Stimulated activated CD4-positive, alpha-beta T cell treated with anti-CD3 and anti-CD28 coated beads, Interleukin-4, amount 100 ng/mL, for 48 hours (primary cell): Measurements from ENCODE around the gene HHIP.

Experiments used
- DNase-seq, 2 donors: peaks; one replicate each; pipeline ENCODE4 v3.0.0-alpha.2; 2020; ENCODE audit warnings: low read depth in 2 of 2

Gene HHIP

GRCh38 chr4:144656850-144657249 lies 10.9 kb downstream of the HHIP start:
- no peak for DNase-seq

DNA sequence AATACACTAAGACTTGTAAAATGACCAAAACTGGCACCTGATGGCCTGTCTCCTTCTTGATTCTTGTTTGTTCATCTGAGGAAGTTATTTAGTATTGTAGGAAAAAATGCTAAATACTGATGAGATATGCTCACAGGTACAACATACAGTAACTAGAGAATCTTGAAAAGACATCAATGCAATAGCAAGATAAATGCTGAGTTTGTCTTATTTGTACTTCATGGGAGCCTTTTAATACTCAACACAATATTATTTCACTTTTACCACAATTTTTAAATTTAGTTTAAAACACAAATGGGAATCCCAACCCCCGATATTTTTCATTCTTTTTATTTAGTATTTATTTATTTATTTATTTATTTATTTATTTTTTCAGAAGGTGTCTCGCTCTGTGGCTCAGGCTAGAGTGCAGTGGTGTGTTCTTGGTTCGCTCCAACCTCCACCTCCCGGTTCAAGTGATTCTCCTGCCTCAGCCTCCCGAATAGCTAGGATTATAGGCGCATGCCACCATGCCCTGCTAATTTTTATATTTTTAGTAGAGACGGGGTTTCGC lies 12.1 kb downstream of the HHIP start:
- no peak for DNase-seq

DNA sequence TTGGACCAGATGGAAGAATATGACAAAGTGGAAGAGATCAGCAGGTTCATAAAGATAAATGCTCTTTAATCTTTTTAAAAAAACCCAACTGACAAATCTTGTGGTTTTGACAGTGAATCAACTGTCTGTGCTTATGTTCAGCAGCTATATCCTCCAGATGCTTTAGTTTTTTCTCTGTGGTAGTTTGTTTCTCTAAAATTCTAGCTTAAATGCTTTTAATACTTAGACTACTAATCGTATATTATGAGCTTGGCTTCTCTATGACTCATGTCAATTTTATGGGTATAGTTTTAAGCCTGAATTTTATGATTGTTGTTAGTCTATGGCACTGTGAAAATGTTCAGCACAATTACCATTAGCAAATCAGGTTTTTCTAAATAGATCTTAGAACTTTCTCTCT lies 12.9 kb downstream of the HHIP start:
- no peak for DNase-seq

- no peak for DNase-seq
These were observed 13.5 kb downstream of the HHIP start for GRCh38 chr4:144659447-144659846.

DNA sequence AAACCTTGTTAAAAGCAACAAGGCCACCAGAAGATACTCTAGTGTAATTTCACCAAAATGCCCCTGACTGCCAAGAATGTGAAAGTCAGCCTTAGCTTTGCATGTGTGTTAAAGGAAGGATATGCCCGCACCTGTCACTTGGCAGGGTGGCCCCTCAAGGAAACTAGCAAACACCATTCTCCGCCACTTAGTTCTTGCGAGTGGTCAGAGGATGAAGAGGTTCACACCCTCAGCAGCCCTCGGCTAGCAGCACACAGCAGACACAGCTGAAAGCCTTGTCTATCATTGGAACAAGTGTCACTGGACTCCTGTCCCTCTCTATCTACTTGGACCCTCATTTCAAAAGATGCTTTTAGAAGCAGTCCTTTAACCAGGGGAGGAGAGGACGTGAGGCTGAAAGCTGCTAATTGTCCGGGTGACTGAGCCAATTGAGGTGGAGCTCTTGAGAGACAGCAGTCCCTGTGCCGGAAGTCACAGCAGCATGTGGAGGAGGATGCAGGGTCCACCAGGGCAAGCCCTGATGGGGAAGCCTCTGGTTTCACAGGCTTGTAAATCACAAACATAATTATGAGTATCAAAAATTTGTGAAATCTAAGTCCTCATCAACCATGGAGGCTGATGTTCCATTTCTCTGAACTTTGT lies 18.0 kb downstream of the HHIP start:
- DNase-seq, result no peak

- DNase-seq, result no peak
These were observed 20.7 kb downstream of the HHIP start for GRCh38 chr4:144666539-144667175.

DNA sequence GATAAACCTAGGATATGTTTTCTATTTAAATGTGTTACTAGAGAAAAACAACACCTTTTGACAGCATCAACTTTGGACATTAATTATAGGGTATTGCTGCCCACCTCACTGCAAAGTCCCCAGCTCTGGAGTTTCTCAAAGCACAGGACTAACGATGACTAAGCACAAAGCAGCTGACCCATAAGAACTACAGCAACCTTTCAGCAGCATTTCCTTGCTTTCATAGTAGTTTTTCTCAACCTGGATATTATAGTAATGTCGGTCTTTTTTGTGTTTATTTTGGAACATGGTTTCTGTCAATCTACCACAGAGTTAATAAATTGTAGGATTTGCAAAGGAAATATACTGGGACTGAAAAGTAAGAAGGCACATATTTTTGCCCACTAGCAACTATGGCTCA lies 21.5 kb downstream of the HHIP start:
- DNase-seq, result no peak

DNA sequence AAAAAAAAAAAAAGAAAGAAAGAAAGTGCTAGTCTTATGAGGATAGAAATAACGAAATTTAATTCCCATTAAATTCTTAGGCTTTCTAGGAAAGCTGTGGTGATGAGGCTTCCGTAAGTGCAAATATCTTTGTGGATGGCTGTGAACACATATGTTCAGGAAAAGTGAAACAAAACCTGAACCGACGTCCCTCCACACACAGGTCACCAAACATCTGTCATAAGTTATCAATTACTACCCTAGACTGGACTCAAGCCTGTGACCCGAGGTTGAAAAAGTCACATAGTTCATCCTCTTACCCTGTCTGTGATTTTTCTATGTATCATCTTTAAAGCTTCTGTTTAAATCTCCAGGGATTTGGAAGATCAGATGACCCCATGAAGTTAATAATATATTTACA lies 24.8 kb downstream of the HHIP start:
- DNase-seq, result no peak

- DNase-seq, result no peak
These were observed 28.8 kb downstream of the HHIP start for GRCh38 chr4:144674711-144675110.

DNA sequence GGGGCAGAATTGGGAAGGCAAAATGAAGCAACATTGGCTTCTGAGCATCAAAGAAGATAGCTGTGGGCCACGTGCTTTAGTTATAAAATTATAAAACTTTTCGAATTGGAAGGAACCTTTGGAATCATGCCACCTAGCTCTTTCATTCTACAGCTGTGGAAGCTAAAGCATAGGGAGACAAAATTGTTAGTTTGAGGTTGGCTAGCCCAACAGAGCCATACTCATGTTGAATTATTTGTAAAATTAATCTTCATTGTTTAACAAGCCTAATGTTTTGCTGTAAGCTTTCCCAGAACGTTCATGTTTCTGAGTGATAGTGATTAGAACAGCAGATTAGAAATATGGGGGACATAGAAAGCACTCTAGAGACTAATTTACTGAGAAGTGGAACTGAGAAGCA lies 35.9 kb downstream of the HHIP start:
- no peak for DNase-seq

DNA sequence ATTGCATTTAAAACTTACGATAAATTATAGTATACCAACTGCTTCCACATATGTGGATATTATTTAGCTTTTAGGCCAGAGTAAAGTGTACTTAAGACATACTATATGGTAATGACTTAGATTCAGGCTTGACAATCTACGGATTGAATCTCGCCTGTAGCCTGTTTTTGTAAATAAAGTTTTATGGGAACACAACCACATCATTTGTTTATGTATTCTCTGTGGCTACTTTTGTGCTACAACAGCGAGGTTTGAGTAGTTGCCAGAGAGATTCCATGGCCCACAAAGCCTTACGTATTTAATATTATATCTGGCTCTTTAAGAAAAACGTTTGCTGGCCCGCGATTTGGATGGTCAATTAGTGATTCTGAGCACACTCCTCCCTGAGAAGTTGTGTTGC lies 37.6 kb downstream of the HHIP start:
- DNase-seq, result no peak

DNA sequence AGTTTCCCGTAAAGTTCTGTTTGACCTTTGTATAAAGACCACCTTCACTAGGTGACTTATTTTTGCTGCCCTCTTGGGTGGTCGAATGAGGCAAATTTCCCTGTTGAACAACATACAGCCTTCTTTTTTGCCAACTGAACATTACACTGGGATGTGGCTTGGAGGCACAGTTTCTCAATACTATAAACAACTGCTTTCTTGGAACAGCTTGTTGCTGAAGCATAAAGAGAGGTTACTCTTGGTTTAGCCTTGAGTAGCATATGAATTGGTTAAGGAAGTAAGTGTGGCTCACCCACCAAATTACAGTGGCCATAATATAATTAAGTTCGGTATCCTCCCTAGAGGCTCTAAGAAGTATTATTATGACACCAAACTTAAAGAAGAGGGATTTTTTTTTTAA lies 40.0 kb downstream of the HHIP start:
- DNase-seq, result no peak

GRCh38 chr4:144686921-144687320 lies 41.0 kb downstream of the HHIP start:
- DNase-seq, result no peak

DNA sequence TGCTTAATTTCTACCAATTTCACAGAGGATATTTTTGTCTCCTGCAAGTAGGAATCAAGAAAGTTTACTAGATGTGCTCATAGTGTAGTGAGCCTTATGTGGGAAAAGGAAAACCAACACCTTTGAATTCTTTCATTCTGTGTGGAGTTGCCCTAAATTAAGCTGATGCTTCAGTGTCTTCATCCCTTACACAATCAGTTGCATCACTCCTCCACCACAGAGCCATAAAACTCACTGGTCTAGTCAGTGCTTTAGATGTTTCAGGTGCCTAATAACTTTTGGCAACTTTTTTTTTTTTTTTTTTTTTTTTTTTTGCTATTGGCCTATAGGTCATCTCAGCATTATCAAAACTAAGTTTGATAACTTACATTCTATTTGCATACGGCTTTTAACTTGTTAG lies 41.5 kb downstream of the HHIP start:
- no peak for DNase-seq

DNA sequence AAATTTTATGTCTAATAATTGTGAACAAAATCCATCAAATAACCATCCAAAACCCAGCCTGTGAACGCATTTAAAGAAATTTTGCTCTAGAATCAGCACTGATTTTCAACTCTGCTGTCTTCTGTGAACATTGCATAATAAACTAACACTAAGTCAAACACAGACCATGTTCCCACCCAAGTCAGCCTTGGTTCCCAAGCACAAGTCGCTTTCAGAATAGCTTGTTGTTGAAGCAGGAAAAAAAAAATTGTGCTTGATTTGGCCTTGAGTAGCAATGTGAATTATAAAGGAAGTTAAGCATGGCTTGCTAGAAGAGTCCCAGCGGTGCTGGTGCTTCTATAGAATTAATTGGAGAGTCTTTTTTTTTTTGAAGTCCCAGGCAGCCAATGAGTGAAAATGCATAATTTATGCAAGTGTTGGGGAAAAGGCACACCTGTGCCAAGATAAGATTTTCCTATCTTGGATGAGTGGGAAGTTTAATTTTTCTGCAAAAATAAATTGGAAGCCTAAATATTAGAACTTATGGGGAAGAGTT lies 42.1 kb downstream of the HHIP start:
- DNase-seq, result no peak

DNA sequence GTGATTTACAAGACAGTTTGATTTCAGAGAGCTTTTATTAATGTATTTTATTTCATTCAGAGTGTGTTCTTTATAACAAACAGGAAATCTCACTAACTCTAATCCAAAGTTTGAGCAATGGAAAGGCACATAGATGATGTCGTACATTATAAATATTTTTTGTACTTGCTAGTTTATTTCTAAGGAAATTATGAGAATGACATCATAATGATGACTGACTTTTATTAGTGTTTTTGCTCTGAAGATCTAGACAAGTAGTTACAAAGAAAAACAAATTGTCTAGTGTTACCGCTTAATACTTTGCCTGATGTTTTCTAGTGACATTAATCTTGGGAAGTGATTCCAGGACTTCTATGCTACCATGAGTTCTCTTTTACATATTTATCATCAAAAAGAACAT lies 43.2 kb downstream of the HHIP start:
- DNase-seq, result no peak

GRCh38 chr4:144695721-144696120 lies 49.8 kb downstream of the HHIP start:
- no peak for DNase-seq

- DNase-seq, result no peak
These were observed 50.4 kb downstream of the HHIP start for GRCh38 chr4:144696376-144696775.

DNA sequence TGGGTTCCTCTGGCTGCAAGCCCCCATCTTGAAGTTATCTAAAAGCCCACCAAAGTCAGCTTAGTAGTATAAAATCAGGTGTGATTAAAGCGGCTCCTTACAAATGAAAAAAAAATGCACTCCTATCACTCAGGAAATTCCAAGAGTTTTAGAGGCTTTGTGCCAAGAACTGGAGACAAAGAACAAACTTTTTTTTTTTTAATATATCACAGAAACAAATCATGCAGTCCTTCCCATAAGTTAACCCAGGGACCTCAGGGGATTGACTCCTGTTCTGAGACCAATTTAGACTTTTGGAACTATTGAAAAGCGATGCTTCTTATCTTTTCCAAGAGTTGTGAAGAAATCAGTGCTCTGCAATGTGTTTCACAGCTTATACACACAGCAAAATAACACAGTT lies 53.6 kb downstream of the HHIP start:
- no peak for DNase-seq

DNA sequence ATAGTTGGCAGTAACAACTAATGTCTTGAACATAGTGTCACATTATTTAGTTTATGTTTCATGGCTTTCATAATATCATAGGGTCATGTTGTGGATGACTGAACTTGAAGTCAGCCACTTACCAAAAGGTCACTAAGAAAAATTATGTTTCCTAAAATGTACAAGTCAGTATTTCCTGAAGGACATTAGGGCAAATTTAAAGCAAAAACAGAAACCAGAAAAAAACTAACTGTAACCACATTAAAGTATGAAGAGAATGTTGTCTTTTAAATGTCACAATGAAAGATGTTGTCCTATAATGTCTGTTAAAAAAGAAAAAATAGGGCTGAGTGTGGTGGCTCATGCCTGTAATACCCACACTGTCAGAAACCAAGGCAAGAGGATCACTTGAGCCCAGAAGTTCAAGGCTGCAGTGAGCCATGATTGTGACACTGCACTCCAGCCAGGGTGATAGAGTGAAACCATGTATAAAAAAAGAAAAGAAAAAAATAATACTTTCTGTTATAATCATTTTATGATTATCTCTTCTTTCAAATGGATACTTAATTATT lies 55.8 kb downstream of the HHIP start:
- DNase-seq, result no peak

DNA sequence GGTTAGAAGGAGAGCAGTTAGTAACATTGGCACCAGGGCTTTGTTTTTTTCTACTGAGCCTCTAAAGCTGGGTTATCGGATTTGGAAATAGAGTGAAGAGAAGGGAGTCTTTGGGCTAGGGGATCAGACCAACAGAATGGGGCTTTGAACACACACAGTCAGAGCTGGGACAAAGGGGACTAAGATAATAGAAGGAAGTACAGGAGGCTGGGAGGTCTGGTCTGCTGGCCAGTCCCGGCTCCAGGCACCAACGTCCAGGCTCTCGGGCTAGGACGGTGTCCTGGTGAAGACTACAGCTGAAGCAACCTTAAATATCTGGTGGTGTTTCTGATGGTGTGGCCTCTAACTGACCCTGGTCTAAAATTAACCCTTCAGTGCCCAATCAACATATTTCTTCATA lies 57.5 kb downstream of the HHIP start:
- no peak for DNase-seq

GRCh38 chr4:144705601-144706590 lies 59.9 kb downstream of the HHIP start:
- DNase-seq, result no peak
